Gastrocnemius medialis (tissue), 4 donors: ENCODE data around the gene WDR41. TPM values are rescaled to one million over a fixed set of nuclear protein-coding genes. Genes with fewer than 3 reads are reported as not detected.

Experiments
- ATAC-seq, 2 donors: fragments of 150-250 bp; one replicate each; pipeline ENCODE4 v1.9.1; 2016
- DNase-seq, 2 donors: peaks; one replicate each; pipeline ENCODE4 v3.0.0-alpha.2; 2019
- H3K27ac ChIP-seq, 4 donors: fragments of 200-600 bp; sonication (generic); 1 replicate in 1 of 4; 2 replicates in 3 of 4; pipeline ENCODE4 v1.5.1; 2016 to 2018; ENCODE audit warnings: mild to moderate bottlenecking in 2 of 4, moderate library complexity in 1 of 4
- H3K27me3 ChIP-seq, 3 donors: fragments of 200-600 bp; sonication (generic) in 2 of 3; 1 replicate in 1 of 3; 2 replicates in 2 of 3; pipeline versions ENCODE4 v1.5.1 to v1.6.0; 2016 to 2019; ENCODE audit warnings: mild to moderate bottlenecking in 1 of 3, moderate library complexity in 1 of 3
- H3K36me3 ChIP-seq, 2 donors: fragments of 200-600 bp; sonication (generic) in 1 of 2; one replicate each; pipeline ENCODE4 v1.5.1; 2017 to 2018
- H3K4me1 ChIP-seq, 2 donors: fragments of 200-600 bp; sonication (generic) in 1 of 2; one replicate each; pipeline ENCODE4 v1.5.1; 2016 to 2017; ENCODE audit warnings: mild to moderate bottlenecking in 2 of 2
- H3K4me3 ChIP-seq, 4 donors: fragments of 200-600 bp; sonication (generic) in 3 of 4; 1 replicate in 1 of 4; 2 replicates in 3 of 4; pipeline ENCODE4 v1.5.1; 2016 to 2019; ENCODE audit warnings: mild to moderate bottlenecking in 2 of 4
- H3K9me3 ChIP-seq, 3 donors: fragments of 200-600 bp; sonication (generic) in 2 of 3; 1 replicate in 1 of 3; 2 replicates in 2 of 3; pipeline ENCODE4 v1.5.1; 2016 to 2019
- POLR2A ChIP-seq, 2 donors: fragments of 450-650 bp; IDR thresholded peaks; one replicate each; pipeline ENCODE4 v1.6.1; 2017; ENCODE audit warnings: antibody characterized with exemption in 2 of 2, mild to moderate bottlenecking in 2 of 2, moderate library complexity in 2 of 2
- in situ Hi-C, 4 donors: fragments of 200-750 bp; cut with MboI; loops; one replicate each; pipeline versions ENCODE4 v1.15.0 to v1.8.0; 2017; ENCODE audit warnings: low sequenced_read_pairs in 4 of 4
- intact Hi-C: fragments of 100-400 bp; cut with DNase I; formaldehyde crosslinking; loops from one replicate; pipeline ENCODE4 v1.15.1; 2023; ENCODE audit warnings: low total_unique reads
- total RNA-seq, 4 donors: library from RNA; depleted of rRNA; stranded (reverse); fragments of >200 nt; gene quantifications; one replicate each; pipeline versions ENCODE4 v1.1.0 to v1.2.3, GENCODE V29; 2016
- TF ChIP-seq, protein P1 (sequence below), 5 experiments: fragments of 450-650 bp in 3 of 5; fragments of 200-600 bp in 2 of 5; sonication (generic) in 2 of 5; IDR thresholded peaks in 4 of 5; conservative IDR thresholded peaks in 1 of 5; 1 replicate in 4 of 5; 2 replicates in 1 of 5; pipeline ENCODE4 v1.5.1; 2016 to 2019; ENCODE audit warnings: antibody characterized with exemption in 5 of 5, mild to moderate bottlenecking in 3 of 5, moderate library complexity in 3 of 5

Gene WDR41
- total RNA-seq, 4 donors from 2014 or later = 16.3 to 30.6 (median 19.2) TPM

DNA sequence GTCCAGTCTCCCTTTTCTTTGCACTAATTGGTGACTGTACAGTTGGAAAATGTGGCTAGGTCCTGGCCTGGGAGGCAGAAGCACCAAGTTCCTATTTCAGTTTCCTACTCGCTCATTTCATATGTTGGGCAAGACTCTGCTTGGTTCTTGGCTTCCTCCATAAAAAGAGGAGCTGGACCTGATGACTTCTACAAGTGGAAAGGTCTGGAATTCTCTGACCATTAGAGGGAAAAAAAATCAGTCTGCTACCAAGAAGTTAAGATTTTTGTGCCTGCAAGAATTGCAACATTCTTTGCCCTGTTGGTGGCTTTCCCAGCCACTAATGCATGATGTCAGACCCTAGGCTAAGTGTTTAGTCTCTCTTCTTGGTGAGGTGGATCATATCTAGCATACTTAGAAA lies 91.5 kb downstream of the WDR41 start:
- intact Hi-C loops = no loop called here
- H3K27me3 ChIP-seq = no peaks in the 10 kb centered on the region
- DNase-seq (no peak), ATAC-seq (no peak)
- no peaks in the 10 kb centered on the region for H3K36me3 ChIP-seq
- no peak for TF ChIP-seq POLR2A (IDR thresholded peaks at IDR 0.05)
- H3K4me3 ChIP-seq = no peak overlapping the region
- in situ Hi-C loops = no loop called here
- H3K9me3 ChIP-seq = no peaks in the 10 kb centered on the region
- no peak overlapping the region for H3K27ac ChIP-seq
- H3K4me1 ChIP-seq = no peaks in the 10 kb centered on the region

DNA sequence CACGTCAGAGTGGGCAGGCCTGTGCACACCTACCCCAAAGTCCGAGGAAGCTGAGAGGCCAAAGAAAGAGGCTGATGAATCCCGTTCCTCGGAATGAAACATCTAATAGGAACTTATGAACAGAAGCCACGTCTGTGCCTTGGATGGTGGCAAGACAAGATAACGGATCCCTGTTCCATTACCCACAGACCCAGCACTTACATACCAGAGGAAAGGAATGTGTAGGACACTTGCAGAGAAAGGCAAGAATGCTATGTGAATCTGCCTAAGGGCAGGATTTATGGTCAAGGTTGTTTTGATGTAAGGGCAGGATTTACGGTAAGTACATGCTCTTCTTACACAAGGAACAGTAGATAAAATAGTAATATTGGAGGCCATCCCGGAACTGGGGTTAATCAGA lies 93.2 kb downstream of the WDR41 start:
- intact Hi-C loops = no loop called here
- no peaks in the 10 kb centered on the region for H3K27me3 ChIP-seq
- H3K27ac ChIP-seq = no peak overlapping the region
- ATAC-seq = no peak
- TF ChIP-seq, protein P1, sequence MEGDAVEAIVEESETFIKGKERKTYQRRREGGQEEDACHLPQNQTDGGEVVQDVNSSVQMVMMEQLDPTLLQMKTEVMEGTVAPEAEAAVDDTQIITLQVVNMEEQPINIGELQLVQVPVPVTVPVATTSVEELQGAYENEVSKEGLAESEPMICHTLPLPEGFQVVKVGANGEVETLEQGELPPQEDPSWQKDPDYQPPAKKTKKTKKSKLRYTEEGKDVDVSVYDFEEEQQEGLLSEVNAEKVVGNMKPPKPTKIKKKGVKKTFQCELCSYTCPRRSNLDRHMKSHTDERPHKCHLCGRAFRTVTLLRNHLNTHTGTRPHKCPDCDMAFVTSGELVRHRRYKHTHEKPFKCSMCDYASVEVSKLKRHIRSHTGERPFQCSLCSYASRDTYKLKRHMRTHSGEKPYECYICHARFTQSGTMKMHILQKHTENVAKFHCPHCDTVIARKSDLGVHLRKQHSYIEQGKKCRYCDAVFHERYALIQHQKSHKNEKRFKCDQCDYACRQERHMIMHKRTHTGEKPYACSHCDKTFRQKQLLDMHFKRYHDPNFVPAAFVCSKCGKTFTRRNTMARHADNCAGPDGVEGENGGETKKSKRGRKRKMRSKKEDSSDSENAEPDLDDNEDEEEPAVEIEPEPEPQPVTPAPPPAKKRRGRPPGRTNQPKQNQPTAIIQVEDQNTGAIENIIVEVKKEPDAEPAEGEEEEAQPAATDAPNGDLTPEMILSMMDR (IDR thresholded peaks at IDR 0.05 in 4 of 5, conservative IDR thresholded peaks at IDR 0.05 in 1 of 5) = no peak
- TF ChIP-seq POLR2A (IDR thresholded peaks at IDR 0.05) = no peak
- in situ Hi-C loops = no loop called here
- H3K4me3 ChIP-seq = no peak overlapping the region
- no peaks in the 10 kb centered on the region for H3K36me3 ChIP-seq
- no peaks in the 10 kb centered on the region for H3K9me3 ChIP-seq
- no peak for DNase-seq
- no peaks in the 10 kb centered on the region for H3K4me1 ChIP-seq

DNA sequence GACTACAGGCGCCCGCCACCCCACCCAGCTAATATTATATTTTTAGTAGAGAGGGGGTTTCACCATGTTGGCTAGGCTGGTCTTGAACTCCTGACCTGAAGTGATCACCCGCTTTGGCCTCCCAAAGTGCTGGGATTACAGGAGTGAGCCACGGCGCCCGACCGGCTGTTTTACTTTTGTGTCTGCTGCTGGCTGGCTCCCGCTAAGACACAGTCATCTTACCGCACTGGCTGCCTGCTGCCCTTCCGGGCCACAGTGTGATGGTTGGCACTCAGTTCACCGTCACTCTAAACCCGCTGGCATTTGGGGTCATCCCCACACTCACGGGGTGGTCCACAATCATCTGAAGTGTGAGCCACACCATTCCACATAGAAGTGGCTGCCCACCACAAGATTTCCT lies 93.7 kb downstream of the WDR41 start:
- H3K27me3 ChIP-seq = no peaks in the 10 kb centered on the region
- ATAC-seq (no peak), DNase-seq (no peak)
- no peak overlapping the region for H3K4me3 ChIP-seq
- no peaks in the 10 kb centered on the region for H3K4me1 ChIP-seq
- intact Hi-C loops (no loop called here), in situ Hi-C loops (no loop called here)
- no peak overlapping the region for H3K27ac ChIP-seq
- no peaks in the 10 kb centered on the region for H3K9me3 ChIP-seq
- H3K36me3 ChIP-seq = no peaks in the 10 kb centered on the region
- no peak for TF ChIP-seq POLR2A (IDR thresholded peaks at IDR 0.05)
- TF ChIP-seq, protein P1 (IDR thresholded peaks at IDR 0.05 in 4 of 5, conservative IDR thresholded peaks at IDR 0.05 in 1 of 5) = no peak

DNA sequence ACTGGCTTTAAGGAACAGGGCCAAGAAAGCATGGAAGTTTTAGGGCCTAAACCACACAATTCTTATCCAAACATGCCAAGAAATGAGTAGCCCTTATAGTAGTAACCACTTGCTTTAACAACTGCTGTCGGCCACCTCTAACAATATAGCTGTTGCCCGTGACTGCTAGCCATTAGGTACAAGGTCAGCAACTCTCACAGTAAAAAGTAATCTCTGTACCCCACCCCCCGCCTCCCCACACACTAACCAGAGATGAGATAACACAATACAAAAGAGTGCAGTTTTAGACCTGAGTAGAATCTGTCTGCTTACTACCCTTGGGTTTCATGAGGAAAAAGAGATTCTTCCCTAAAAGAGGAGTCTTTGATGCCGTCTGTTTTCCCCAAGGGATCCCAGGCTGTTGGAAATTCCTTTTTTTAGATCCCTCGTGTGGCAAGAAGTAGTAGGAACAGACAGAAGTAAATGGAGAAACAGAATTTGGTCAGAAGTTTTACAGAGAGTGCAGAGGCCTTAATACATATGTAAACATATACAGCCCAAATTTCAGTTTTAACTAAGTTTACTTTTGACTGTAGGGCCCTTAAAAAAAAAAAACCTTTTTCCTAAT lies 94.3 kb downstream of the WDR41 start:
- no peak for TF ChIP-seq POLR2A (IDR thresholded peaks at IDR 0.05)
- TF ChIP-seq, protein P1 (IDR thresholded peaks at IDR 0.05 in 4 of 5, conservative IDR thresholded peaks at IDR 0.05 in 1 of 5) = no peak
- no peak for ATAC-seq
- Histone ChIP-seq H3K27me3 (no peaks in the 10 kb centered on the region), H3K36me3 (no peaks in the 10 kb centered on the region), H3K27ac (no peak overlapping the region), H3K4me3 (no peak overlapping the region), H3K4me1 (no peaks in the 10 kb centered on the region), H3K9me3 (no peaks in the 10 kb centered on the region)
- in situ Hi-C loops (no loop called here), intact Hi-C loops (no loop called here)
- DNase-seq = no peak

DNA sequence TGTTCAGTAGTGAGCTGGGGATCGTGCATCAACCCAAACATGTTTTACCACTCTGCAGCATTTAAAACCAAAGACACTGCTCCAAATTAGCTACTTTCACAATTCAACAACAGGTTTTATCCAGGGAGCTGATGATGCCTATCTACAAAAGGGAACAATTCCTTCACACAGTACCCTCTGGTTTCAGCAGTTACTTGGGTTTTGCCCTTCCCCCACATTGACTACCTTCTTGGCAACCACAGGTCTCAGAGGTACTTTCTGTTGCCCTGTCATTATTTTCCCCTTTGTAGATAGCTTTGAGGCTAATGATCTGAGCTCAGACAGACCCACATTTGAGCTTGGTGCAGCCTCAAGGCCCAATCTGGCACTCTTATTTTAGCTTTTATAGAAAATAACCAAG lies 96.1 kb downstream of the WDR41 start:
- Histone ChIP-seq H3K4me1 (no peaks in the 10 kb centered on the region), H3K9me3 (no peaks in the 10 kb centered on the region), H3K36me3 (no peaks in the 10 kb centered on the region), H3K27me3 (no peaks in the 10 kb centered on the region), H3K4me3 (no peak overlapping the region), H3K27ac (no peak overlapping the region)
- no peak for TF ChIP-seq POLR2A (IDR thresholded peaks at IDR 0.05)
- TF ChIP-seq, protein P1 (IDR thresholded peaks at IDR 0.05 in 4 of 5, conservative IDR thresholded peaks at IDR 0.05 in 1 of 5) = no peak
- in situ Hi-C loops (no loop called here), intact Hi-C loops (no loop called here)
- DNase-seq (no peak), ATAC-seq (no peak)
